ENCODE results near the gene COL19A1. TPM values are rescaled to one million over a fixed set of nuclear protein-coding genes. Genes with fewer than 3 reads are reported as not detected.

Gene COL19A1
- total RNA-seq, 1 experiment from 2014 or later, result not detected

GRCh38 chr6:69843189-69843588 lies 23.2 kb upstream of the COL19A1 start:
- POLR2A ChIA-PET, result no interaction called here

GRCh38 chr6:69846312-69846711 lies 20.0 kb upstream of the COL19A1 start:
- intact Hi-C loops (cut with micrococcal nuclease; ENCODE audit: unreplicated experiment), result no loop called here
- DNase-seq (ENCODE audit: low read depth, low spot score), result no peak
- ChIA-PET CTCF (no interaction called here), POLR2A (no interaction called here)
- H3K4me3 ChIP-seq (ENCODE audit: low read depth in 2 of 2, low read length in 2 of 2), result no peak overlapping the region
- no peaks in the 10 kb centered on the region for H3K4me1 ChIP-seq (ENCODE audit: control insufficient read depth, insufficient read depth, low read length)
- BruUV-seq (replicated peaks), result no TSS peak
- no peak overlapping the region for H3K27ac ChIP-seq (ENCODE audit: low read length)
- TF ChIP-seq SIN3A (IDR thresholded peaks at IDR 0.05; ENCODE audit: borderline replicate concordance, insufficient read depth, low read depth, low read length), result no peak
- no peak for TF ChIP-seq POLR2AphosphoS5 (IDR thresholded peaks at IDR 0.05; ENCODE audit: low read depth, low read length)
- no peak for TF ChIP-seq REST (IDR thresholded peaks at IDR 0.05; ENCODE audit: insufficient read depth in 1 of 2, low read depth in 2 of 2, low read length in 1 of 2)
- no peak for TF ChIP-seq TCF7L2 (IDR thresholded peaks at IDR 0.05; ENCODE audit: low read depth, low read length)
- in situ Hi-C loops (cut with HindIII; ENCODE audit: low pct_unique_long_range_greater_than_20kb, low sequenced_read_pairs), result no loop called here
- no peaks in the 10 kb centered on the region for H3K36me3 ChIP-seq (ENCODE audit: control insufficient read depth, insufficient read depth, low read length)
- H3K27me3 ChIP-seq (ENCODE audit: control insufficient read depth, insufficient read depth, low read length), result 0 out of 2 replicates have a peak, but pooled peaks cover 2% of the 10 kb centered on the region
- ATAC-seq, result no peak
- no peaks in the 10 kb centered on the region for H3K9me3 ChIP-seq (ENCODE audit: control insufficient read depth, insufficient read depth, low read depth, low read length)

More at GRCh38 chr6:69843189-69843588, 23.2 kb upstream of the COL19A1 start:
- no peak for DNase-seq (ENCODE audit: low read depth, low spot score)
- Histone ChIP-seq H3K4me1 (ENCODE audit: control insufficient read depth, insufficient read depth, low read length) (no peaks in the 10 kb centered on the region), H3K27me3 (ENCODE audit: control insufficient read depth, insufficient read depth, low read length) (peaks cover 7% of the 10 kb centered on the region), H3K27ac (ENCODE audit: low read length) (no peak overlapping the region), H3K36me3 (ENCODE audit: control insufficient read depth, insufficient read depth, low read length) (no peaks in the 10 kb centered on the region), H3K4me3 (ENCODE audit: low read depth in 2 of 2, low read length in 2 of 2) (no peak overlapping the region), H3K9me3 (ENCODE audit: control insufficient read depth, insufficient read depth, low read depth, low read length) (no peaks in the 10 kb centered on the region)
- CTCF ChIA-PET, result interaction anchor here (0.7 kb wide), 2 partner anchors 25 to 312 kb away, joined by 3 read pairs; no protein-coding TSS in a partner anchor
- no TSS peak for BruUV-seq (replicated peaks)
- ATAC-seq, result no peak
- in situ Hi-C loops (cut with HindIII; ENCODE audit: low pct_unique_long_range_greater_than_20kb, low sequenced_read_pairs) (no loop called here), intact Hi-C loops (cut with micrococcal nuclease; ENCODE audit: unreplicated experiment) (no loop called here)
- TF ChIP-seq REST (IDR thresholded peaks at IDR 0.05; ENCODE audit: insufficient read depth in 1 of 2, low read depth in 2 of 2, low read length in 1 of 2) (no peak), POLR2AphosphoS5 (IDR thresholded peaks at IDR 0.05; ENCODE audit: low read depth, low read length) (no peak), TCF7L2 (IDR thresholded peaks at IDR 0.05; ENCODE audit: low read depth, low read length) (no peak), SIN3A (IDR thresholded peaks at IDR 0.05; ENCODE audit: borderline replicate concordance, insufficient read depth, low read depth, low read length) (no peak)
- TF ChIP-seq, protein P1, sequence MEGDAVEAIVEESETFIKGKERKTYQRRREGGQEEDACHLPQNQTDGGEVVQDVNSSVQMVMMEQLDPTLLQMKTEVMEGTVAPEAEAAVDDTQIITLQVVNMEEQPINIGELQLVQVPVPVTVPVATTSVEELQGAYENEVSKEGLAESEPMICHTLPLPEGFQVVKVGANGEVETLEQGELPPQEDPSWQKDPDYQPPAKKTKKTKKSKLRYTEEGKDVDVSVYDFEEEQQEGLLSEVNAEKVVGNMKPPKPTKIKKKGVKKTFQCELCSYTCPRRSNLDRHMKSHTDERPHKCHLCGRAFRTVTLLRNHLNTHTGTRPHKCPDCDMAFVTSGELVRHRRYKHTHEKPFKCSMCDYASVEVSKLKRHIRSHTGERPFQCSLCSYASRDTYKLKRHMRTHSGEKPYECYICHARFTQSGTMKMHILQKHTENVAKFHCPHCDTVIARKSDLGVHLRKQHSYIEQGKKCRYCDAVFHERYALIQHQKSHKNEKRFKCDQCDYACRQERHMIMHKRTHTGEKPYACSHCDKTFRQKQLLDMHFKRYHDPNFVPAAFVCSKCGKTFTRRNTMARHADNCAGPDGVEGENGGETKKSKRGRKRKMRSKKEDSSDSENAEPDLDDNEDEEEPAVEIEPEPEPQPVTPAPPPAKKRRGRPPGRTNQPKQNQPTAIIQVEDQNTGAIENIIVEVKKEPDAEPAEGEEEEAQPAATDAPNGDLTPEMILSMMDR (IDR thresholded peaks at IDR 0.05), result no peak
